ENCODE measurements around the gene GNG13.

GNG13 gene

GRCh38 chr16:813204-813915 is 12.8 kb upstream of the GNG13 start:
- peak; percentile 41 to 42 for DNase-seq

- no peak for DNase-seq
Measured at GRCh38 chr16:808085-808386, 7.5 kb upstream of the GNG13 start.

- DNase-seq: peak; percentile 69 to 77
Measured at GRCh38 chr16:807347-808084, 7.0 kb upstream of the GNG13 start.

GRCh38 chr16:805474-805873 is 4.9 kb upstream of the GNG13 start:
- no peak for DNase-seq

GRCh38 chr16:804193-805048 is 3.9 kb upstream of the GNG13 start:
- no peak for DNase-seq

- no peak for DNase-seq
Measured at GRCh38 chr16:803754-804080, 3.2 kb upstream of the GNG13 start.

GRCh38 chr16:802914-803753 is 2.6 kb upstream of the GNG13 start:
- DNase-seq: no peak

- no peak for DNase-seq
Measured at GRCh38 chr16:802461-802860, 1.9 kb upstream of the GNG13 start.

GRCh38 chr16:801584-802363 is 1.2 kb upstream of the GNG13 start:
- no peak for DNase-seq

- DNase-seq: no peak
Measured at GRCh38 chr16:800834-801511, 439 bp upstream of the GNG13 start.

GRCh38 chr16:799111-799947 is 1.2 kb downstream of the GNG13 start:
- DNase-seq: no peak

- no peak for DNase-seq
Measured at GRCh38 chr16:798666-799065, 1.9 kb downstream of the GNG13 start.

- no peak for DNase-seq
Measured at GRCh38 chr16:797686-798085, 2.8 kb downstream of the GNG13 start.

GRCh38 chr16:797120-797420 is 3.5 kb downstream of the GNG13 start:
- no peak for DNase-seq

GRCh38 chr16:796296-797119 is 4.0 kb downstream of the GNG13 start:
- DNase-seq: no peak

GRCh38 chr16:795580-796229 is 4.8 kb downstream of the GNG13 start:
- no peak for DNase-seq

- no peak for DNase-seq
Measured at GRCh38 chr16:794853-795466, 5.6 kb downstream of the GNG13 start.

GRCh38 chr16:794091-794822 is 6.3 kb downstream of the GNG13 start:
- DNase-seq: no peak

Measured in activated CD4-positive, alpha-beta T cell treated with anti-CD3 and anti-CD28 coated beads, Interleukin-2, amount 50 U/mL, for 4 hours (primary cell).